Tibial nerve (tissue), 4 donors: Measurements from ENCODE around the gene SP3. TPM values are rescaled to one million over a fixed set of nuclear protein-coding genes. Genes with fewer than 3 reads are reported as not detected.

Experiments
- DNase-seq, 2 donors: peaks; one replicate each; pipeline ENCODE4 v3.0.0-alpha.2; 2019; ENCODE audit warnings: low spot score in 2 of 2
- H3K27ac ChIP-seq, 4 donors: fragments of 200-600 bp; sonication (generic) in 3 of 4; one replicate each; pipeline ENCODE4 v1.5.1; 2017 to 2019; ENCODE audit warnings: mild to moderate bottlenecking in 1 of 4
- H3K27me3 ChIP-seq, 2 donors: fragments of 200-600 bp; sonication (generic) in 1 of 2; one replicate each; pipeline versions ENCODE4 v1.5.1 to v1.6.0; 2017 to 2019
- H3K36me3 ChIP-seq, 3 donors: fragments of 200-600 bp; sonication (generic); one replicate each; pipeline ENCODE4 v1.5.1; 2018 to 2019
- H3K4me1 ChIP-seq, 4 donors: fragments of 200-600 bp; sonication (generic) in 3 of 4; one replicate each; pipeline ENCODE4 v1.5.1; 2017 to 2019
- H3K4me3 ChIP-seq, 4 donors: fragments of 200-600 bp; sonication (generic) in 3 of 4; one replicate each; pipeline ENCODE4 v1.5.1; 2017 to 2019; ENCODE audit warnings: mild to moderate bottlenecking in 1 of 4, moderate library complexity in 1 of 4
- H3K9me3 ChIP-seq, 4 donors: fragments of 200-600 bp; sonication (generic) in 3 of 4; one replicate each; pipeline ENCODE4 v1.5.1; 2017 to 2019
- CTCF ChIP-seq, 5 experiments: fragments of 200-600 bp in 3 of 5; fragments of 450-650 bp in 2 of 5; sonication (generic) in 3 of 5; IDR thresholded peaks; one replicate each; pipeline ENCODE4 v1.5.1; 2016 to 2019; ENCODE audit warnings: antibody characterized with exemption in 5 of 5, mild to moderate bottlenecking in 3 of 5, moderate library complexity in 2 of 5
- EP300 ChIP-seq, 2 donors: sonication (generic); formaldehyde crosslinking; IDR thresholded peaks; one replicate each; pipeline ENCODE4 v1.6.1; 2017; ENCODE audit warnings: antibody characterized with exemption in 2 of 2, mild to moderate bottlenecking in 1 of 2
- POLR2A ChIP-seq, 2 donors: fragments of 450-650 bp; IDR thresholded peaks; one replicate each; pipeline ENCODE4 v1.6.1; 2017; ENCODE audit warnings: antibody characterized with exemption in 2 of 2, mild to moderate bottlenecking in 2 of 2, moderate library complexity in 2 of 2
- WGBS, 2 donors: methylation state at CpG; one replicate each; pipeline ENCODE4 v1.1.5; 2018; 5-methylcytosine and 5-hydroxymethylcytosine counted together
- total RNA-seq, 4 donors: library from RNA; depleted of rRNA; stranded (reverse); fragments of >200 nt; gene quantifications; one replicate each; pipeline ENCODE4 v1.1.0, GENCODE V29; 2016

Gene SP3
- 100 to 1,000 TPM in 3 of 4 donors, 10 to 100 TPM in 1; 72.5 to 152 (median 128) TPM for total RNA-seq

- Histone ChIP-seq H3K27me3 (no peaks in the 10 kb centered on the region), H3K4me1 (peaks cover 0 to 28% (median 19%) of the 10 kb centered on the region in 4 donors), H3K27ac (peak within 1 kb of the TSS; percentile 97 to 100 (median 100)), H3K4me3 (peak within 1 kb of the TSS; percentile 83 to 99 (median 96)), H3K9me3 (peaks cover 0 to 11% (median 0%) of the 10 kb centered on the region in 4 donors), H3K36me3 (peaks cover 0 to 11% (median 0%) of the 10 kb centered on the region in 3 donors)
- peak in 2 of 5 experiments; percentile 34 to 61 for TF ChIP-seq CTCF (IDR thresholded peaks at IDR 0.05)
- peak; percentile 87 to 96 for TF ChIP-seq POLR2A (IDR thresholded peaks at IDR 0.05)
- peak; percentile 27 to 98 for TF ChIP-seq EP300 (IDR thresholded peaks at IDR 0.05)
- 0% methylated on average over 41 to 48 of the region's 52 CpGs for WGBS, 2 donors
- peak; percentile 95 to 96 for DNase-seq
These were observed at the start of gene SP3 for GRCh38 chr2:173965372-173966025. Gene SP3, minus strand, starts transcription at chr2:173965373. Its CDS starts 202 bp downstream, at chr2:173965171.

GRCh38 chr2:174014699-174015070 lies 49.5 kb upstream of the SP3 start:
- Histone ChIP-seq H3K9me3 (no peaks in the 10 kb centered on the region), H3K4me3 (no peak overlapping the region), H3K27me3 (no peaks in the 10 kb centered on the region), H3K4me1 (peaks cover 0 to 51% (median 7%) of the 10 kb centered on the region in 4 donors), H3K27ac (peak overlapping the region in 3 of 4 donors; percentile 50 to 96 (median 85)), H3K36me3 (no peaks in the 10 kb centered on the region)
- 75 to 83% methylated on average over 2 of the region's 2 CpGs for WGBS, 2 donors
- DNase-seq = no peak
- TF ChIP-seq EP300 (IDR thresholded peaks at IDR 0.05) (no peak), CTCF (IDR thresholded peaks at IDR 0.05) (no peak), POLR2A (IDR thresholded peaks at IDR 0.05) (no peak)

GRCh38 chr2:174014011-174014698 lies 49.0 kb upstream of the SP3 start:
- Histone ChIP-seq H3K27me3 (no peaks in the 10 kb centered on the region), H3K4me3 (peak overlapping the region in 1 of 4 donors; percentile 63), H3K4me1 (peaks cover 0 to 52% (median 7%) of the 10 kb centered on the region in 4 donors), H3K36me3 (no peaks in the 10 kb centered on the region), H3K27ac (peak overlapping the region; percentile 85 to 97 (median 94)), H3K9me3 (no peaks in the 10 kb centered on the region)
- DNase-seq = no peak
- 74 to 76% methylated on average over 6 of the region's 6 CpGs for WGBS, 2 donors
- TF ChIP-seq POLR2A (IDR thresholded peaks at IDR 0.05) (no peak), EP300 (IDR thresholded peaks at IDR 0.05) (peak in 1 of 2 donors; percentile 59)

GRCh38 chr2:174013315-174013751 lies 48.2 kb upstream of the SP3 start:
- Histone ChIP-seq H3K27ac (peak overlapping the region; percentile 85 to 97 (median 94)), H3K36me3 (no peaks in the 10 kb centered on the region), H3K9me3 (no peaks in the 10 kb centered on the region), H3K27me3 (no peaks in the 10 kb centered on the region), H3K4me3 (peak overlapping the region; percentile 59 to 73 (median 68)), H3K4me1 (peaks cover 0 to 52% (median 7%) of the 10 kb centered on the region in 4 donors)
- peak in 1 of 2 donors; percentile 38 for TF ChIP-seq POLR2A (IDR thresholded peaks at IDR 0.05)
- TF ChIP-seq CTCF (IDR thresholded peaks at IDR 0.05) = no peak
- peak in 1 of 2 donors; percentile 28 for TF ChIP-seq EP300 (IDR thresholded peaks at IDR 0.05)
- 24% methylated on average over 17 of the region's 17 CpGs for WGBS, 2 donors
- DNase-seq = peak; percentile 34 to 53

GRCh38 chr2:174012347-174013314 lies 47.5 kb upstream of the SP3 start:
- DNase-seq = peak; percentile 57 to 72
- 19 to 29% methylated on average over 39 to 53 of the region's 56 CpGs for WGBS, 2 donors
- no peaks in the 10 kb centered on the region for H3K36me3 ChIP-seq
- no peaks in the 10 kb centered on the region for H3K27me3 ChIP-seq
- peaks cover 0 to 52% (median 7%) of the 10 kb centered on the region in 4 donors for H3K4me1 ChIP-seq
- TF ChIP-seq CTCF (IDR thresholded peaks at IDR 0.05) = no peak
- peak in 1 of 2 donors; percentile 71 for TF ChIP-seq EP300 (IDR thresholded peaks at IDR 0.05)
- TF ChIP-seq POLR2A (IDR thresholded peaks at IDR 0.05) = peak in 1 of 2 donors; percentile 46
- H3K27ac ChIP-seq = peak overlapping the region; percentile 85 to 97 (median 94)
- H3K9me3 ChIP-seq = no peaks in the 10 kb centered on the region
- H3K4me3 ChIP-seq = peak overlapping the region; percentile 59 to 73 (median 68)
